Vagina (tissue), 2 donors: ENCODE data around the gene KLB.

Experiments
- POLR2A ChIP-seq, 2 donors: fragments of 450-650 bp; IDR thresholded peaks; one replicate each; pipeline ENCODE4 v1.6.1; 2017; ENCODE audit warnings: antibody characterized with exemption in 2 of 2, mild to moderate bottlenecking in 2 of 2, moderate library complexity in 2 of 2
- TF ChIP-seq, protein P1 (sequence below), 3 experiments: fragments of 450-650 bp in 2 of 3; fragments of 200-600 bp in 1 of 3; sonication (generic) in 1 of 3; IDR thresholded peaks; one replicate each; pipeline ENCODE4 v1.5.1; 2017 to 2019; ENCODE audit warnings: antibody characterized with exemption in 3 of 3, mild to moderate bottlenecking in 2 of 3, moderate library complexity in 2 of 3

DNA sequence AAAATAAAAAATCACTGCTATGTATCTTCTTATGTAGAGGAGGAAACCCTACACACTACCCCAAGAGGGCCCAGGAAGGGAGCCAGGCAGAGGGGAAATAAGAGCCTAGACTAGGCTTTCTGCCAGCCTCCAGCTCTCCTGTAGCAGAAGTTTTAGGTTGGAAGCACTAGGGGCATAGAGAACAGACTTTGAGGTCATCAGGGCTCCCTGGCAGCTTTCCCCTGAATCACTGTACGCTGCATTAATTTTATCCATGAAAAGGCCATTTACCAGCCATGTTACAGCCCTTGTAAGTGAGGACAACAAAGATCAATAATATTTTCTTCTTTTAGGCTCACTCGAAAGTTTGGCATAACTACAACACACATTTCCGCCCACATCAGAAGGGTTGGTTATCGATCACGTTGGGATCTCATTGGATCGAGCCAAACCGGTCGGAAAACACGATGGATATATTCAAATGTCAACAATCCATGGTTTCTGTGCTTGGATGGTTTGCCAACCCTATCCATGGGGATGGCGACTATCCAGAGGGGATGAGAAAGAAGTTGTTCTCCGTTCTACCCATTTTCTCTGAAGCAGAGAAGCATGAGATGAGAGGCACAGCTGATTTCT is 27.3 kb downstream of the KLB start:
- no peak for TF ChIP-seq POLR2A (IDR thresholded peaks at IDR 0.05)
- TF ChIP-seq, protein P1, sequence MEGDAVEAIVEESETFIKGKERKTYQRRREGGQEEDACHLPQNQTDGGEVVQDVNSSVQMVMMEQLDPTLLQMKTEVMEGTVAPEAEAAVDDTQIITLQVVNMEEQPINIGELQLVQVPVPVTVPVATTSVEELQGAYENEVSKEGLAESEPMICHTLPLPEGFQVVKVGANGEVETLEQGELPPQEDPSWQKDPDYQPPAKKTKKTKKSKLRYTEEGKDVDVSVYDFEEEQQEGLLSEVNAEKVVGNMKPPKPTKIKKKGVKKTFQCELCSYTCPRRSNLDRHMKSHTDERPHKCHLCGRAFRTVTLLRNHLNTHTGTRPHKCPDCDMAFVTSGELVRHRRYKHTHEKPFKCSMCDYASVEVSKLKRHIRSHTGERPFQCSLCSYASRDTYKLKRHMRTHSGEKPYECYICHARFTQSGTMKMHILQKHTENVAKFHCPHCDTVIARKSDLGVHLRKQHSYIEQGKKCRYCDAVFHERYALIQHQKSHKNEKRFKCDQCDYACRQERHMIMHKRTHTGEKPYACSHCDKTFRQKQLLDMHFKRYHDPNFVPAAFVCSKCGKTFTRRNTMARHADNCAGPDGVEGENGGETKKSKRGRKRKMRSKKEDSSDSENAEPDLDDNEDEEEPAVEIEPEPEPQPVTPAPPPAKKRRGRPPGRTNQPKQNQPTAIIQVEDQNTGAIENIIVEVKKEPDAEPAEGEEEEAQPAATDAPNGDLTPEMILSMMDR (IDR thresholded peaks at IDR 0.05) = no peak
